Activated naive CD4-positive, alpha-beta T cell (primary cell): ENCODE results near the gene LDLR.
A peak's percentile ranks its signal among the peaks of the same experiment; 100 is the strongest.
"Not testable (repeated sequence)": the region's sequence is repeated elsewhere in the genome, so short reads cannot be mapped to it uniquely, and the experiment has no call there.

Experiments used
- DNase-seq, 4 experiments: peaks; one replicate each; lab custom pipeline; 2025; lab: John Stamatoyannopoulos, UW

The LDLR gene

GRCh38 chr19:11141937-11142527 is 52.8 kb downstream of the LDLR start:
- DNase-seq: no peak

- DNase-seq: no peak
Measured at GRCh38 chr19:11142528-11143171, 53.4 kb downstream of the LDLR start.

- DNase-seq: no peak
Measured at GRCh38 chr19:11145536-11145924, 56.3 kb downstream of the LDLR start.

- no peak for DNase-seq
Measured at GRCh38 chr19:11148001-11148400, 58.7 kb downstream of the LDLR start.

GRCh38 chr19:11151181-11151580 is 61.9 kb downstream of the LDLR start:
- DNase-seq: no peak

GRCh38 chr19:11152318-11153062 is 63.2 kb downstream of the LDLR start:
- DNase-seq: no peak

GRCh38 chr19:11154683-11155047 is 65.4 kb downstream of the LDLR start:
- no peak for DNase-seq

- DNase-seq: peak; percentile 64 to 80 (median 70)
Measured at GRCh38 chr19:11155373-11156120, 66.3 kb downstream of the LDLR start, which contains the start of gene SPC24. TSS of gene SPC24 (minus strand) at chr19:11155782. CDS start at chr19:11155776, 6 bp downstream.

- no peak for DNase-seq
Measured at GRCh38 chr19:11159598-11160439, 70.6 kb downstream of the LDLR start.

- DNase-seq: not testable (repeated sequence)
Measured at GRCh38 chr19:11160440-11160768, 71.1 kb downstream of the LDLR start.

- DNase-seq: no peak
Measured at GRCh38 chr19:11164296-11164695, 75.0 kb downstream of the LDLR start.

- no peak for DNase-seq
Measured at GRCh38 chr19:11164879-11165406, 75.7 kb downstream of the LDLR start.

- no peak for DNase-seq
Measured at GRCh38 chr19:11165486-11166030, 76.3 kb downstream of the LDLR start.

- no peak for DNase-seq
Measured at GRCh38 chr19:11166281-11167142, 77.2 kb downstream of the LDLR start.

- no peak for DNase-seq
Measured at GRCh38 chr19:11168568-11168967, 79.3 kb downstream of the LDLR start.

GRCh38 chr19:11169896-11170678 is 80.8 kb downstream of the LDLR start:
- DNase-seq: no peak

- DNase-seq: no peak
Measured at GRCh38 chr19:11171144-11171543, 81.9 kb downstream of the LDLR start.

- no peak for DNase-seq
Measured at GRCh38 chr19:11172576-11172975, 83.3 kb downstream of the LDLR start.

GRCh38 chr19:11173516-11174155 is 84.4 kb downstream of the LDLR start:
- DNase-seq: no peak
